Pancreas (tissue), 10 donors: ENCODE measurements around the gene VDAC1. TPM values are rescaled to one million over a fixed set of nuclear protein-coding genes. Genes with fewer than 3 reads are reported as not detected.

Experiments
- ATAC-seq, 4 donors: fragments of 200-7000 bp; cut with Tn5 transposase; one replicate each; pipeline versions ENCODE4 v1.8.0 to v1.9.1; 2020; ENCODE audit warnings: mild to moderate bottlenecking in 4 of 4, moderate library complexity in 4 of 4
- DNase-seq, 6 donors: peaks; one replicate each; pipeline ENCODE4 v3.0.0-alpha.2; 2020
- FAIRE-seq: peaks from 2 replicates; lab custom pipeline; 2012; peaks lifted over from hg19 to GRCh38; lab: Jason Lieb, UNC
- H3K27ac ChIP-seq, 4 donors: fragments of 200-600 bp; sonication (generic); 1 replicate in 3 of 4; 2 replicates in 1 of 4; pipeline versions ENCODE4 v1.5.0 to v1.8.0; 2020
- H3K27me3 ChIP-seq, 4 donors: fragments of 200-600 bp; one replicate each; pipeline ENCODE4 v1.8.0; 2021
- H3K36me3 ChIP-seq, 3 donors: fragments of 200-600 bp; sonication (generic) in 1 of 3; one replicate each; pipeline versions ENCODE4 v1.5.0 to v1.8.0; 2020 to 2021
- H3K4me1 ChIP-seq, 3 donors: fragments of 200-600 bp; one replicate each; pipeline ENCODE4 v1.8.0; 2021
- H3K4me3 ChIP-seq, 4 donors: fragments of 200-600 bp; sonication (generic) in 2 of 4; one replicate each; pipeline versions ENCODE4 v1.5.0 to v1.8.0; 2020 to 2021
- H3K9me3 ChIP-seq, 4 donors: fragments of 200-600 bp; one replicate each; pipeline ENCODE4 v1.8.0; 2021
- CTCF ChIP-seq, 4 donors: fragments of 200-600 bp; sonication (generic) in 3 of 4; IDR thresholded peaks; one replicate each; pipeline versions ENCODE4 v1.5.0 to v1.8.0; 2021; ENCODE audit warnings: antibody characterized with exemption in 4 of 4
- WGBS, 2 donors: extraction: QIAGEN DNeasy Blood & Tissue Kit; methylation state at CpG; one replicate each; pipeline ENCODE4 v1.1.7; 2013; 5-methylcytosine and 5-hydroxymethylcytosine counted together
- intact Hi-C, 3 donors: fragments of 100-400 bp; cut with DNase I; formaldehyde crosslinking; loops; one replicate each; pipeline versions ENCODE4 v1.11.1 to v1.14.2; 2022
- polyA plus RNA-seq, 2 donors: library from polyadenylated mRNA; stranded (reverse); fragments of 200-250 nt; gene quantifications; one replicate each; pipeline ENCODE4 v1.2.3, GENCODE V29; 2013
- total RNA-seq, 6 donors: library from RNA; stranded (reverse); fragmentation: NEBNext Ultra II Directional in 4 of 6; extraction: Animal tissue kit (Norgen Biotek cat#: 25700) in 4 of 6; gene quantifications; one replicate each; pipeline versions ENCODE4 v1.2.1 to v1.2.4, GENCODE V29; 2021 to 2023
- donor health status: healthy with polysubstance abuse.
- donor health status: DM: no; HTN: no; CAD: no; lungs with moderate emphysema.
- donor health status: DM: no; HTN: no; CAD: no.
- donor health status: control.
- donor health status: control.
- donor health status: Bipolar disorder and iron deficiency.
- donor health status: DM: yes; HTN: yes; CAD: no.
- donor health status: DM: no; HTN: no; CAD: no.
- donor health status: DM: no; HTN: no; CAD: no.
- donor health status: DM: yes; HTN: yes; CAD: no.

VDAC1 gene
- total and polyA plus RNA-seq, 8 donors = 41.8 to 87.8 (median 63.4) TPM

- Histone ChIP-seq H3K36me3 (no peaks in the 10 kb centered on the region), H3K27me3 (no peaks in the 10 kb centered on the region), H3K4me3 (no peak overlapping the region), H3K9me3 (no peaks in the 10 kb centered on the region), H3K4me1 (peaks cover 0 to 1% (median 0%) of the 10 kb centered on the region in 3 donors), H3K27ac (no peak overlapping the region)
- intact Hi-C loops = no loop called here
- DNase-seq (no peak), ATAC-seq (peak in 2 of 4 donors; percentile 36 to 65), FAIRE-seq (no peak)
- WGBS, 2 donors = 73 to 79% methylated on average over 13 of the region's 13 CpGs
- no peak for TF ChIP-seq CTCF (IDR thresholded peaks at IDR 0.05)
Observed at GRCh38 chr5:133932441-133933168, 72.2 kb downstream of the VDAC1 start.

- Histone ChIP-seq H3K4me1 (peaks cover 4 to 8% (median 6%) of the 10 kb centered on the region in 3 donors), H3K27me3 (no peaks in the 10 kb centered on the region), H3K4me3 (no peak overlapping the region), H3K9me3 (no peaks in the 10 kb centered on the region), H3K27ac (no peak overlapping the region), H3K36me3 (no peaks in the 10 kb centered on the region)
- DNase-seq (no peak), ATAC-seq (no peak), FAIRE-seq (no peak)
- TF ChIP-seq CTCF (IDR thresholded peaks at IDR 0.05) = no peak
- intact Hi-C loops = no loop called here
- WGBS, 2 donors = 92 to 95% methylated on average over 5 of the region's 5 CpGs
Observed at GRCh38 chr5:133931546-133931945, 73.2 kb downstream of the VDAC1 start.

GRCh38 chr5:133930813-133931090, 74.0 kb downstream of the VDAC1 start:
- Histone ChIP-seq H3K27me3 (no peaks in the 10 kb centered on the region), H3K27ac (no peak overlapping the region), H3K4me1 (peaks cover 7 to 8% (median 8%) of the 10 kb centered on the region in 3 donors), H3K9me3 (no peaks in the 10 kb centered on the region), H3K36me3 (no peaks in the 10 kb centered on the region), H3K4me3 (no peak overlapping the region)
- 41 to 57% methylated on average over 3 of the region's 3 CpGs for WGBS, 2 donors
- ATAC-seq (no peak), FAIRE-seq (no peak), DNase-seq (no peak)
- intact Hi-C loops = no loop called here
- no peak for TF ChIP-seq CTCF (IDR thresholded peaks at IDR 0.05)

GRCh38 chr5:133930061-133930812, 74.5 kb downstream of the VDAC1 start:
- intact Hi-C loops = no loop called here
- H3K27ac ChIP-seq = no peak overlapping the region
- FAIRE-seq (no peak), ATAC-seq (peak in 1 of 4 donors; percentile 37), DNase-seq (no peak)
- H3K4me3 ChIP-seq = no peak overlapping the region
- H3K4me1 ChIP-seq = peaks cover 7 to 8% (median 8%) of the 10 kb centered on the region in 3 donors
- WGBS, 2 donors = 86 to 88% methylated on average over 16 of the region's 16 CpGs
- H3K9me3 ChIP-seq = no peaks in the 10 kb centered on the region
- H3K27me3 ChIP-seq = no peaks in the 10 kb centered on the region
- no peaks in the 10 kb centered on the region for H3K36me3 ChIP-seq
- no peak for TF ChIP-seq CTCF (IDR thresholded peaks at IDR 0.05)
